Ishikawa (cell line): Measurements from ENCODE around the gene COL5A2.

Experiments used
- CEBPB ChIP-seq: IDR thresholded peaks from 2 replicates; pipeline ENCODE4 v1.6.1; 2012
- CREB1 ChIP-seq: IDR thresholded peaks from 2 replicates; pipeline ENCODE4 v1.6.1; 2012; ENCODE audit warnings: low read depth
- EGR1 ChIP-seq: IDR thresholded peaks from 2 replicates; pipeline ENCODE4 v1.6.1; 2012
- EP300 ChIP-seq: IDR thresholded peaks from 2 replicates; pipeline ENCODE4 v1.6.1; 2012; ENCODE audit warnings: borderline replicate concordance
- FOXM1 ChIP-seq: IDR thresholded peaks from 2 replicates; pipeline ENCODE4 v1.6.1; 2012; ENCODE audit warnings: low read depth, borderline replicate concordance
- MAX ChIP-seq: IDR thresholded peaks from 2 replicates; pipeline ENCODE4 v1.6.1; 2012
- NFIC ChIP-seq: IDR thresholded peaks from 2 replicates; pipeline ENCODE4 v1.6.1; 2012
- RAD21 ChIP-seq: IDR thresholded peaks from 2 replicates; pipeline ENCODE4 v1.6.1; 2012; ENCODE audit warnings: low read depth
- REST ChIP-seq: IDR thresholded peaks from 2 replicates; pipeline ENCODE4 v1.6.1; 2012; ENCODE audit warnings: low read depth, mild to moderate bottlenecking
- TAF1 ChIP-seq: IDR thresholded peaks from 2 replicates; pipeline ENCODE4 v1.6.1; 2012; ENCODE audit warnings: low read depth, mild to moderate bottlenecking
- TCF12 ChIP-seq: IDR thresholded peaks from 2 replicates; pipeline ENCODE4 v1.6.1; 2012; ENCODE audit warnings: low read depth
- TEAD4 ChIP-seq: IDR thresholded peaks from 2 replicates; pipeline ENCODE4 v1.6.1; 2012
- USF1 ChIP-seq: IDR thresholded peaks from 2 replicates; pipeline ENCODE4 v1.6.1; 2012
- YY1 ChIP-seq: IDR thresholded peaks from 2 replicates; pipeline ENCODE4 v1.6.1; 2012; ENCODE audit warnings: low read depth
- ZBTB7A ChIP-seq: IDR thresholded peaks from 2 replicates; pipeline ENCODE4 v1.6.1; 2012; ENCODE audit warnings: low read depth

COL5A2 gene

GRCh38 chr2:189153619-189154018 lies 25.9 kb downstream of the COL5A2 start:
- TF ChIP-seq USF1 = no peak
- no peak for TF ChIP-seq CREB1
- TF ChIP-seq TEAD4 = no peak
- TF ChIP-seq FOXM1 = no peak
- TF ChIP-seq NFIC = no peak

GRCh38 chr2:189152483-189152882 lies 27.1 kb downstream of the COL5A2 start:
- no peak for TF ChIP-seq YY1
- TF ChIP-seq ZBTB7A = no peak
- TF ChIP-seq EP300 = no peak
- TF ChIP-seq CREB1 = no peak
- TF ChIP-seq TAF1 = no peak

GRCh38 chr2:189151906-189152305 lies 27.7 kb downstream of the COL5A2 start:
- TF ChIP-seq CEBPB = no peak

GRCh38 chr2:189150033-189150432 lies 29.5 kb downstream of the COL5A2 start:
- no peak for TF ChIP-seq ZBTB7A

GRCh38 chr2:189147989-189148388 lies 31.6 kb downstream of the COL5A2 start:
- TF ChIP-seq YY1 (no peak), RAD21 (no peak), ZBTB7A (no peak), CEBPB (no peak), REST (no peak), EGR1 (no peak), NFIC (no peak), USF1 (no peak), FOXM1 (no peak), TEAD4 (no peak), TCF12 (no peak), CREB1 (no peak), TAF1 (no peak), MAX (no peak), EP300 (no peak)

- TF ChIP-seq ZBTB7A (no peak), YY1 (no peak), CEBPB (no peak), REST (no peak), EGR1 (no peak), TAF1 (no peak), TCF12 (no peak), CREB1 (no peak), NFIC (no peak), RAD21 (no peak), MAX (no peak), EP300 (no peak), USF1 (no peak), FOXM1 (no peak), TEAD4 (no peak)
Measured at GRCh38 chr2:189147361-189147760, 32.2 kb downstream of the COL5A2 start.

GRCh38 chr2:189146553-189146952 lies 33.0 kb downstream of the COL5A2 start:
- no peak for TF ChIP-seq TAF1
- no peak for TF ChIP-seq CEBPB
- TF ChIP-seq TCF12 = no peak
- TF ChIP-seq YY1 = no peak
- no peak for TF ChIP-seq MAX
- TF ChIP-seq ZBTB7A = no peak
- no peak for TF ChIP-seq TEAD4
- TF ChIP-seq RAD21 = no peak
- no peak for TF ChIP-seq EGR1
- TF ChIP-seq EP300 = no peak
- no peak for TF ChIP-seq NFIC
- TF ChIP-seq USF1 = no peak
- TF ChIP-seq FOXM1 = no peak
- TF ChIP-seq CREB1 = no peak
- no peak for TF ChIP-seq REST
